HG02884 (cell line): ENCODE results near the gene GJC2.

Experiments used
- ATAC-seq: cut with Tn5 transposase; IDR thresholded peaks from one replicate; pipeline ENCODE4 v1.9.1; 2021; ENCODE audit warnings: mild to moderate bottlenecking, moderate library complexity; ENCODE audit not compliant: unreplicated experiment

GJC2 gene

GRCh38 chr1:228112617-228113016 lies 37.1 kb upstream of the GJC2 start:
- ATAC-seq: no peak

GRCh38 chr1:228114827-228115226 lies 34.9 kb upstream of the GJC2 start:
- ATAC-seq: no peak

- no peak for ATAC-seq
Observed at GRCh38 chr1:228117335-228117734, 32.4 kb upstream of the GJC2 start.

DNA sequence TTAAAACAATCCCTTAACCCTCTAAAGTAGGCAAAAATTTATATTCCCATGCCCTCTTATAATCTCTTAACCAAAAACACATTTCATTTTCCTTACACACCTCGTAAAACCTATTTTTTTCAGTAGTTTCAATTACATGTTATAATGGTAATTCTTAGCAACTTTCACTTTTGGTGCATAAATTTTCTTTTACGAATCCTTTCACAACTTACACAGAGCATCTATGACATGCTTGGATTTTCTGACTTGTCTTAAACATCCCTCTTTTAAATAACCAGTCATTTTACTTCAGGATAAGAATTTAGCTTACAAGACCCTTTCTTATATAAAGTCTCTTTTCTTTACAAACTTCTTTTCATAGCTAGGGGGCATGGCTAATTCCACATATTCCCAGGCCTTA lies 31.7 kb upstream of the GJC2 start:
- no peak for ATAC-seq

GRCh38 chr1:228120351-228120750 lies 29.4 kb upstream of the GJC2 start:
- ATAC-seq: no peak

DNA sequence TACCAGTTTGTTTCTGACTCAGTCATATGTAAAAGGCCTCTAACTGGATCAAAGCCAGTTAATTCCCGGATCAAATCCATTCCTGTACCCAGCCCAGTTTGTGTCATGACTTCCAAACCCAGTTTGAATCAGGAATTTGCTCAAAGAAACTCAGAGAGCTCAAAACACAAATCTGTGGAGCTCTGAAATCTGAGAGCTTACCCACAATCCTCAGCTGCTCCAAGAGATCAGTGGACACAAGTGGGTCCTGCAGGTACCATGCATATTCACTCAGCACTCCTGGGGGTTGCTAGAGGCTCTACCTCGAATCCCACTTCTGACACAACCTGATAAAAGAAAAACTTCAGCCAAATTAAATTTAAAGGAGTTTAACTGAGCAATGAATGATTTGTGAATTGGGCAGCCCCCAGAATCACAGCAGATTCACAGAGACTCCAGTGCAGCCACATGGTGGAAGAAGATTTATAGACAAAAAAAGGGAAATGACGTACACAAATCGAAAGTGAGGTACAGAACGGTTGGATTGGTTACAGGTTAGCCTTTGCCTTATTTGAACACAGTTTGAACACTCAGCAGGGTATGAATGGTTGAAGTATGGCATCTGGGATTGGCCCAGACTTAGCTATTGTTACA lies 28.8 kb upstream of the GJC2 start:
- ATAC-seq: no peak

DNA sequence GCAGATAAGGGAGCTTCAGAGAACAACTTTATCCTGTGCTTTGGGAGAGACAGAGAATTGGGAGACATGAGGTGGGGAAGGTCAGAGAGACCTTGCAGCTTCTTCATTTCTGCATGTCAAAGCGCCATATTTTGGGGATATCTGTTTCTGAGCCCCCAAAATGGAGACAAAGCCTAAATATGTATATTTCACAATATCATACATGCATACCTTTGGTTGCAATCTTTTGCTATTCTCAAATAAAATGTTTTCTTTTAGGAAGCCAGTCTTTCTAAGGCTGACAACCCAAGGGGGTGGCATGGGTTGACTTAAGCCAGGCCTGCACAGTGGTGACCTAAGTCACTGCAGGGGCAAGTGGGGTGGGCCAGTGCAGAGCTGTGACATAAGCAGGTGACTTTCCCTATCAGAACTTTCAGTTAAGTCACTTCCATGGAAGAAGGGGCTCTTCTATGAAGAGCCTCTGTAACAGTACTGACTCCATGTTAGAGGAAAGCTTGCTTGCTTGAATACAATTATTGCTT lies 26.7 kb upstream of the GJC2 start:
- ATAC-seq: no peak

GRCh38 chr1:228123505-228123904 lies 26.2 kb upstream of the GJC2 start:
- no peak for ATAC-seq

DNA sequence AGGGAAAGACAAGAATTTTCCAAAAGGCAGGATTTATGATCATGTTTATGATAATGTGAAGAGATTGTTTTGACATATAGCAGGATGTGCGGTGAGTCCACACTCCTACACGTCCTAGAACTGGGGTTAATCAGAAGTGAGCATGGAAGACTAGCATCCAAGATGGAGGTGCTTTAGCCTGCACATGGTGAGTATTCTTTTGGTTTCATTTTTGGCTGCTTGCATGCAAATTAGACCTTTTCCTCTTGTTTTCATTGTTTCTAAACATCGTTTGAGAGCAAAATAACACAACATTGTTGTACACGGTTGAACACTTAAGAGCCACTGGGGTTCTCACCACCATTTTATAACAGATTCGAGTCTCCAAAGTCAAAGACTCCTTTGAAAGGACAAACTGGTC lies 24.5 kb upstream of the GJC2 start:
- ATAC-seq: no peak

DNA sequence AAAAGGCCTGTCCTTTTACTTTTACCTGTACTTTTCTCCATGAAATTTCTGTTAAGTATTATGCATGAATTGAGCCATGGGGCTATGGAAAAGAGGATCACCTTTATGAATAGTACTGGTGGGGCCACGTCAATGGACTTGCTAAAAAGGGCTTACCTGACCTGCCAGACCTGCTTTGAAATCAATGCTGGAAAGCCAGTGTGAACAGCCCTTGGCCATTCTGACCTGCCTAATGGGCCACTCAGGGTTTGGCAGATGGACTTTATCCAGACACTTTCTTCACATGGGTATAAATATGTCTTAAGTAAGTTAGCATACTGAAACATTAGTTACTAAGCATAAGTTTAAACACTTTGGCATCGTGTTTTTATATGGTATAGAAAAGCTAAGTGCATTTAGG lies 18.0 kb upstream of the GJC2 start:
- ATAC-seq: no peak

- ATAC-seq: no peak
Observed at GRCh38 chr1:228134591-228134990, 15.1 kb upstream of the GJC2 start.

- ATAC-seq: no peak
Observed at GRCh38 chr1:228136901-228137300, 12.8 kb upstream of the GJC2 start.

DNA sequence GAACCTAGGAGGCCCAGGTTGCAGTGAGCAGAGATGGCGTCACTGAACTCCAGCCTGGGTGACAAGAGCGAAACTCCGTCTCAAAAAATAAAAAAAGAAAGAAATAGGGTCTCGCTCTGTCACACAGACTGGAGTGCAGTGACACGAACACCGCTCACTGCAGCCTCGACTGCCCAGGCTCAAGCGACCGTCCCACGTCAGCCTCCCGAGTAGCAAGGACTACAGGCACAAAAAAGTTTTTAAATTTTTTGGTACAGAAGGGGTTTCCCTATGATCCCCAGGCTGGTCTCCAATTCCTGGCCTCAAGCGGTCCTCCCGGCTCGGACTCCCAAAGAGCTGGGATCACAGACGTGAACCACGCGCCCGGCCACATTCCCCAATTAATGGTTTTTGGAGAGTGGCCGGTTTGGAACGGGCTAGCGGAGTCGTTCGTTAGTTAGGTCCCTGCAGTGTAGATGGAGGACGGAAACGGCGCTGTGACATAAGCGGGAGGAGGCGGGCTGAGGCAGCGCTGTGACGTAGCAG lies 10.3 kb upstream of the GJC2 start:
- ATAC-seq: no peak

DNA sequence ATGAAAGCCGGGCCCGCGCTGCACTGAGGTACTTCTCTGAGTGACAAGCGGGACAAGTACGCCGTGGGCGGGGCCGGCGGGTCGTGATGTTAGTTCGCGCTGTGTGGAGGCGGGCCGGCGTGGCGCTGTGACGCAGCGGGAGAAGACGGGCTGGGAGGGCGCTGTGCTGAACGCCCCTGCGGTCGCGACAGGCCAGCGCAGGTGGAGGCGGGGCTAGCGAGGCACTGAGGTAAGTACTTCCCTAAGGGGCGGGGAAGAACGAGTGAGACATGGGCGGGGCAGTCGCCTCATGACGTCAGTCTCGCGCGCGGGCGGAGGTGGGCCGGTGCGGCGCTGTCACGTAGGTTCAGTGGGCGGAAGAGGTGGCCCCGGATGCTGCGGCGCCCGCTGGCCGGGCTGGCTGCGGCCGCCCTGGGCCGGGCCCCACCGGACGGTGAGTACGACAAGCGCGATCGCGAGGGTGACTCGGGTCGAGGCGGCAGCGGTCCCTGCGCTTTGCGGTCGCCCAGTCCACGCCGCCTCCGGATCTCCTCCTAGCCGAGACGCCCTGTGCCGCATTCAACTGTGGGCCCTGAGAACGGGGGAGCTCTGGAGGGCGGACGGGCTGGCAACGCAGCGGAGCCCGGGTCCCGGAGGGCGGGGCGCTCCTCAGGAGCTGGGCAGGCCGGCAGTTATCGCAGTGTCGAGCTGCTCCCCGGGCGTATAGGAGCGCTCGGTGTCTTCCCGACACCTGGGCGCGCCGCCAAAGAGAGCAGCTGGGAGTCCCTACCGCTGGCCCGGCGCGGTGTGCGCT lies 9.6 kb upstream of the GJC2 start, which contains the start of gene GUK1:
TSS of gene GUK1 (plus strand) at position 349 of the 793 bp plus-strand sequence. CDS start at position 373, 24 bp downstream.
- peak; percentile 90 for ATAC-seq

GRCh38 chr1:228140724-228141225 lies 9.0 kb upstream of the GJC2 start:
- no peak for ATAC-seq

DNA sequence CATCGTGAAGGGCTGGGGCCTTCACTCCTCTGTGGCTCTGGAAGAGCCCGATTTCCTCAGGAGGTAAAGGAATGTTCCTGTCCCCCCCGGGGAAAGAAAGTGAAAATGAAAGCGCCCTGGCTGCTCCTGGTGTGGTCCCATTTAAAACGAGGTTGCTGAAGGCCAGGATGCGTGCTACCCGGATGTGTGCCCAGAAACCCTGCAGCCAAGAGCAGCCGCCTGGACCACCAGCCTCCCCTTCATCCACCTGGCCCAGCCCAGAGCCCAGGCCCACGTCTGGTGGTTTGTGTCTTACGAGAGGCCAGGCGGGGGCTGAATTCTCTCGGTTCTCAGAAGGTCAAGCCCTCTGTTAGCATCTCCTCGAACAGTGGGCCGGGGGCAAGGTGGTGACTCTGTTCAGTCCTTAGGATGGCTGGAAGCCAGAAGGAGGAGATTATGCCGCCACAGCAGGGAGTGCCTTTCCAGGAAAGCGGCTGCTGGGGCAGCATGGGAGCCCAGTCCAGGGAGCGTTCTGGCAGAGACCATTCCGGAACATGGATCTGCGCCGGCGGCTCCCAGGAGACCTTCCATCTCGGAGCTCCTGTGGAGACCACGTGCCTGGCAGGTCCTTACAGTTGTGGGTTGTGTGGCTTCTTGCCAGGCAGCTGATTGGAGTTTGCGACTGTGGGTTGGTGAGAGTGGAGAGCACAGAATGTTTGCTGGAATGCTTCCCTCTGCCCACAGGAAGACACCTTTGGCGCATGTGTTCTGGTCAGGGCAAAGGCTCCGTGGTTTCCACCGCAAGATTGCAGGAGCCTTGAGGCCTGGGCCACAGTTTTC lies 8.3 kb upstream of the GJC2 start:
- no peak for ATAC-seq

DNA sequence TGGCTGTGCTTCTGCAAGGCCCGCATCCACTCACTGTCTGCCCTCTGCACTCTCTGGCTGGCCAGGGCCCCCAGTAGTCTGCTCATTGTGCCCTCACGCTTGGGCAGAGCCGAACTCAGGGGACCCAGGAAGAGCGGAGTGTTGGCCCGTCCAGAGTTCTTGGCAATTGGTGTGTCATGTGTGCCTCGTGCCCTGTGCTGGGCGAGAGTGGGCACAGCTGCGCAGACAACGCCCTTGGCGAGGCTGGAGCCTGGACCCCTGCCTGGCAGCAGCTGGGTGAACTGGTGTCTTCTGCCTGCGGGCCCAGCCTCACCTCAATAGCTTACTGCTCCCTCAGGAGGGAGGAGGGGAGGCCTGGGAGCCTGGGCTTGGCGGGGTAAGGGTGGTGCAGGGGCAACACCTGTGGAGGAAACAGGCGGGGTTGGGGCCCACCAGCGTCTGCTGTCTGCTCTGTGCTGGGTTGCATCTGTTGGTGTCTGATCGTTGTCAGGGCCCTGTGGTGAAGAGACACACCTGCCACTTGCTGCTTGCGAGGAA lies 7.5 kb upstream of the GJC2 start:
- ATAC-seq: no peak

DNA sequence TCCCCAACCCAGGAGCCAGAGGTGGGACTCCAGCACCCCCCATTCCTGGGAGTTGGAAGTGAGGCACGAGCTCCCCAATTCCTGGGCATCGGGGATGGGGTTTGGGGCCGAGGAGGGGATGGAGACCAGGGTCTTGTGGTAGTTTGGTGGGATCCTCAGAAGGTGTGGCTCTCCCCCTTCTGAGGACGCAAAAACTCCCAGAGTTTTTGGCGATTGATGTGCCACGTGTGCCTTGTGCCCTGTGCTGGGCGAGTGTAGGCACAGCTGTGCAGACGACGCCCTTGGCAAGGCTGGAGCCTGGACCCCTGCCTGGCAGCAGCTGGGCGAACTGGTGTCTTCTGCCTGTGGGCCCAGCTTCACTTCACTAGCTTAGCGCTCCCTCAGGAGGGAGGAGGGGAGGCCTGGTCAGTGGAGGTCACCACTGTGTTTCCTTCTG lies 7.0 kb upstream of the GJC2 start:
- no peak for ATAC-seq

DNA sequence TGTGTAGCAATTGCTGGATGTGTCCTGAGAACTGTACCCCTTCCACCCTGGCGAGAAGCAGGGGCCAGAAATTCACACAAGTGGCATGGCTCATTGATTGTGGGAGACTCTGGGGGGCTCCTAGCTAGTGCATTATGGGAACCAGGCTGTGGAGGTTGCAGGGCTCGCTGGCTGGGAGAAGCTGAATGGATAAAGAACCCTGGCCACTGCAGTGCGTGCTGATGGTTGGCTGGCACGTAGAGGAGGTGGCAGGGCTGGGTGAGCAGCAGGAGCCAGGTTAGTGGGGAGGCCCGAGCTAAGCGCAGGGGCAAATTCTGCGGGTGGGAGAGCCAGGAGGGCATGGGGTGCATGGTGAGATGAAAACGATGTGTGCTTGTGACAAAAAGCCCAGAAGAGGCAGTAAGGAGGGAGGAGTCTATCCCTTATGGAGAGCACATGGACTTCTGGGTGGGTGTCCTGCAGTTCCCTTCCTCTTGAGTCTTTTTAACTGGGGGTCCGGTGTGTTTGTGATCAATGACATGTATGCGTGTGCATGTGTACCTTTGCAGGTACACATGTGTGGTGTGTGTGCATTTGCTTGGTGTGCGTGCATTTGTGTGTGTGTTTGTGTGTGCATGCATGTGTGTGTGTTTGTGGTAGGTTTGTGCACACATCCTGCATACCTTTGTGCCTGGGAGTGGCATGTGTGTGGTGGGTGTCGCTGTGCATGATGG lies 6.1 kb upstream of the GJC2 start:
- ATAC-seq: no peak
